HL-60/S4 treated with phorbol 12-myristate 13-acetate at 8.2 ng/mL for 4 days and 3 days (cell line): ENCODE data around the gene GGCT.

Experiments used
- in situ Hi-C: fragments of 300-500 bp; cut with MboI; formaldehyde crosslinking; loops from 2 replicates; pipeline ENCODE4 v1.15.0; 2022; ENCODE audit warnings: low sequenced_read_pairs

Gene GGCT

DNA sequence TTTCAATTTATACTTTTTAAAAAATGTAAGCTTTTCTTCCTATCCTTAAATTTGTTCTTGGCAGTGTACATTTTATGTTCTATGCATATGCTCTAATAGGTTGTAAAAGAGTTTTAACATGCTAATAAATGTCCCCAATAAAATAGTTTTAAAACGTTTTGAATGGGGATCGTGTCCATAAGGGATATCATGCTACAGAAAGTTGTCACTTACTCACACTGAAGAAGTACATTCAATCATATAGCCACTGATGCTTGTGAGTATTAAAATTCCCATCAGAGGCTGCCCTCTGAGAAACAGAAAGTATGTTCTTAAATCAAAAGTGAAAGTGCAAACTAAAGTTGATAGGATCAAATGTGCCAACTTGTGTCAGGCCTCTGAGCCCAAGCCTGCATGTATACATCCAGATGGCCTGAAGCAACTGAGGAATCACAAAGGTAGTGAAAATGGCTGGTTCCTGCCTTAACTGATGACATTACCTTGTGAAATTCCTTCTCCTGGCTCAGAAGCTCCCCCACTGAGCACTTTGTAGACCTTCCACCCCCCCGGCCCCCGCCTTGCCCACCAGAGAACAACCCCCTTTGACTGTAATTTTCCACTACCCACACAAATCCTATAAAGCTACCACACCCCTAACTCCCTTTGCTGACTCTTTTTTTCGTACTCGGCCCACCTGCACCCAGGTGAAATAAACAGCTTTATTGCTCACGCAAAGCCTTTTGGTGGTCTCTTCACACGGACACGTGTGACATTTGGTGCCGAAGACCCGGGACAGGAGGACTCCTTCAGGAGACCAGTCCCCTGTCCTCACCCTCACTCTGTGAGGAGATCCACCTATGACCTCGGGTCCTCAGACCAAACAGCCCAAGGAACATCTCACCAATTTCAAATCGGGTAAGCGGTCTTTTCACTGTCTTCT lies 25.2 kb downstream of the GGCT start:
- in situ Hi-C loops, result no loop called here

DNA sequence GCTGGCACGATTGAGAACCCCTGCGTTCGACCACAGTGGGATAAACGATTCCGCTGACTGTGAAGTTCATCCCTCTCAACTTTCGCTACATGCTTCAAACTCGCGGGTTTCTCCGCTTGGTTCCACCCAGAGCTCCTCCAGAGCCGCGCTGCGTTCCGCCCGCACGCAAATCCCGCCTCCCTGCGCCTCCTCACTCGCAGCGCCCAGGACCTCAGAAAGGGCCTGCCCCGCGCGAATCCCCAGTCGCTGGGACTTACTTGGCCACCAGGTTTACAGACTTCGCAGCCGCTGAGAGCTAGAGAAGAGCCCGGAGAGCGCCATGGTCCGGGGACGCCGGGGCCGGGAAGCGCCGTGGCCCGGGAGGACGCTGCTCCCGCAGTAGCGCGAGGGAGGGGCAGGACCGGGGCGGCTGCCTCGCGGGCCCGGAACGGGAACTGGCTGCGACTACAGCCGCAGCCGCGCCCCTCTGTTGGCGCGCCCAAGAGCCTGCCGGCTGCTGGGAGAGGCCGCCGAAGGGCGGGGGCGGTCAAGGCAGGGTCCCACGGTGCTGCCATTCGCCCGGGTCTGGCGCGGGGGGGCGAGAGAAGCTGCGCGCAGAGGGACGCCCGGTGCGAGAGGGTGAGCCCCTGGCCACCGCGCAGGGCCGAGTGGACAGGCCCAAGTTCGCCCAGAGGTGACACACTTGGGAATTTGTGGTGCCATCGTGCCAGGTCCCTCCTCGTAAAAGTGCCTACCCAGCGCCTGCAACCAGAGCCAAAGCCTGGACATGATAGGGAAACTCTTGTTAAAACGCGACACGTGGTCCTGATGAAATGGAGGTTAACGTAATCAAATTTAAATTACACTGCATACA lies 26.1 kb downstream of the GGCT start, which contains the start of gene NOD1:
NOD1 (minus strand) TSS at position 436 of the 853 bp plus-strand sequence. CDS start 21,863 bp downstream, outside the sequence.
- in situ Hi-C loops, result no loop called here

DNA sequence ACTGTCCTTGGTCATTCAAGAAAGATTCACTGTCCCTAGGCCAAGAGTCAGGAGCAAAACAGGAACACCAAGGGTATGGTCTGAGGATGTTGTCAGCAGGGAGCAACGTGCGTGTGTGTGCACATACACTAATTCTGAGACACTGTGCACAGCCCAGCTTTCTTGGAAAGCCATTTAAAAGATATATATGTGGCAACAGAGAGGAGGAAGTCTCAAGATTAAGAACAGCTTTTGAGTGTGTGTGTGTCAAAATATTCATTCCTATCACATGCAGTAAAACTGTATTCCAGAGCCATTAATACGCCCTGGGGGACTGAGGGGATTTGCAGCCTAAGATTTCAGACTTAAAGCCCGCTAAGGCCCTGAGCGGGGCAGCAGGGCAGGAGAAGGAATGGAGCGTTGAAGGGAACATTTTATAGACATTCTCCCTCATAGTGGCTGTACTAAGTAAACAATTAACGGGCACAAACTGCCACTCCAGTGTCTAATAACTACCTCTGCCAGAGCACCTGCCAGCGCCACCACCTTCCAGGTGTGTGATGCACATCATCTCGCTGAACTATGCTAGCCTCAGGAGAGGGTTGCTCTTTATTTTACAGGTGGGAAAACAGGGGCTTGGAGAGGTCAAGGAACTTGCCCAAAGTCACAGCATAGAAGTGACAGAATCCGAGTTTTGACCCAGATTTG lies 28.0 kb downstream of the GGCT start:
- in situ Hi-C loops, result no loop called here

DNA sequence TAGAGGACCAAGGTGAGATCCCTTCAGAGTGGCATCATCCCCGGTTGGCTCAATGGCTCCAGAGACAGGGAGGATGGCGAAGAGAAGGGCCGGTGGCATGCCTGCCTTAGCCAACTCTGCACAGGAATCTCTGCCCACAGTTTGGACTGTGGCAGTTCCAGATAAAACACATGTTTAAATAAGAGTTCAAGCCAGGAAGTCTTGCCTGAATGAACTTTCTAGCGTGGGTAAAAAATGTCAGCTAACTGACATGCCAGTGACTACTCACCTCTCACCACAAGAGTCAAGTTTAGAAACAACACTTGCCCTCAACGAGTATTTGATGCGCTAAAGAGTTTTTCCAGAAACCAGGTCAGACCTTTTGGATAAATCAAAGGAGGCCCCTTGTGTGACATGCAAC lies 29.0 kb downstream of the GGCT start:
- in situ Hi-C loops, result no loop called here

DNA sequence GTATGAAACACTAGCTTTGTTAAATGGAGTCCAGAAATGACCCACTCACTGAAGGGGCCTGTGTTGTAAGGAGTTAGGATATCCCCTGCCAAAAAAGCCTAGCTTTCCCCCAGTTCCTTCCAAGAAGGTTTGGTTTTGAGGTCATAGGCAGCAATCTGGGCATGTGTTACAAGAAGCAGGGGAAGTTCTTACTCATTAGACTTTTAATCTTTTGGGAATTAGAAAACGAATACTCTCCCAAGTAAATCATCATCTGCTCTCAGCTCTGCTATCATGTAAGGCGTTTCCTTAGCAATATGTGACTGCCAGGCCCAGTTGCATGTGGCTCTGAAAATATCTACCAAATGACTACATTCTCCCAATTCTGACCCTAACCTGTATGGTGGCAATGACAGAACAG lies 29.7 kb downstream of the GGCT start:
- in situ Hi-C loops, result no loop called here

DNA sequence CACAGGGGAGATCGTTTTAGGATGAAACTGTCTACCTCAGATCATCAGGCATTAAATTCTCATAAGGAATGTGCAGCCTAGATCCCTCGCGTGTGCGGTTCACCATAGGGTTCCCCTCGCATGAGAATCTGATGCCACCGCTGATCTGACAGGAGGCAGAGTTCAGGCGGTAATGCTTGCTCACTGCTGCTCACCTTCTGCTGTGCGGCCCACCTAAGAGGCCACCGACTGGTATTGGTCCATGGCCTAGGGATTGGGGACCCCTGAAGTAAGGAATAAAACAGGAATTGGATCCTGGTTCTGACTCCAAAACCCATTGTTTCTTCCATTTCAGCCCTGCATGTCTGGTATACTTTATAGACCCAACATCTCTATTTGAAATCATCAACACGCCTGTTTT lies 30.1 kb downstream of the GGCT start:
- in situ Hi-C loops, result no loop called here

DNA sequence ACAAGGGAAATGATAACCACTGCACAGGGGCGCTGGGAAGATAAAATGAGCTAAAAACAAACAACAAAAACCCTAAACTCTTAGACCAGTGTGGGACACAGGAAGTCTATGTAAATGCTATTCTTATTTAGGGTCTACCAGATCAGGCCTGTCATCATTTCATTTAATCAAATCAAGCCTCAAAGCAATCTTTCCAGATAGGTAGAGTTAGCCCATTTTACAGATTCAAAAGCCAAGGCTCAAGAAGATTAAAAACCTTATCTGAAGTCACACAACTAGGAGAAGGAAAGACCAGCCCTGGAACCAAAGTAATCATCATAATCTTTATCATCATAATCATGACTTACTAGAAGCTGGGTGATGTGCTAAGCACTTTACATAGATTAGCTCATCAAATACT lies 30.7 kb downstream of the GGCT start:
- in situ Hi-C loops, result no loop called here

DNA sequence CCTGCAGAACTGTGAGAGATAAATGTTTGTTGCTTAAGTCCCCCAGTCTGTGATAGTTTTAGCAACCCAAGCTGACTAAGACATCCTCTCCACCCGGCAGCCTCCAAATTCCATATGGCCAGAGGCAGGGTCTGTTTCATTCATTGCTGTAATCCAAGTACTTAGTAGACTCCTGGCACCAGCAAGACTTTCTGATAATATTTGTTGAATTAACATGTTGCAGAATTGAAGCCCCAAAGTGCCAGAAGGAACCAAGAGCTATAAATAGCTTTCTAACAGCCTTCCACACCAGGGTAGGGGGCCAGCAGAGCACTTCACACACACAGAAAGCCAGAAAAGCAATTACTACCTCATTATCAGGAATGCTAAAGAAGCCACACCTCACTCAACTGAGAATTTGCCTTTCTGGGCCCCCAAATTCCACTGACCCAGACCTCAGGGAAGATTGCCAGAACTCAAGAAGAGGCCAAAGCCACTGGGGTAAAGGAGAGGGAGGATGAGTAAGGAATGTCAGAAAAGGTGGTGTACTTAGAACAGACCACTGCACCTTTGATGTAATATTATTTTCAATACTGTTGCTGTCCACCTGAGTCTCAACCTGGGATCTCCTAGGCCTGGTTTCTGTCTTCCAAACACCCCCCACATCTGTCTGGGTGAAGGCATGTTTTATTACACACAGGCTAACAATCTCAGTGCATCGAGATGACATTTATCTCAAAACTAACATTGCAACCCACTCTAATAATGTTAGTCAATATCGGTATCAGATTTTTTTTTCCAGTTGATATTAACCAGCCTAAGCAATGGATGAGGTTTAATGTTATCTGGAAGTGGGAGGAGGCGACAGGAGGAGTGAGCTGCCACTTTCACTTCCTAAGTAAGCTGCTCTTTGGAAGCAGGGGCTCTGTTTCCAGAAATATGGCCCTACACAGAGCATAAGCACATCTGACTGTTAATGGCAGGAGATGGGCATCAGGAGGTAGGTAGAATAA lies 31.5 kb downstream of the GGCT start:
- in situ Hi-C loops, result no loop called here

DNA sequence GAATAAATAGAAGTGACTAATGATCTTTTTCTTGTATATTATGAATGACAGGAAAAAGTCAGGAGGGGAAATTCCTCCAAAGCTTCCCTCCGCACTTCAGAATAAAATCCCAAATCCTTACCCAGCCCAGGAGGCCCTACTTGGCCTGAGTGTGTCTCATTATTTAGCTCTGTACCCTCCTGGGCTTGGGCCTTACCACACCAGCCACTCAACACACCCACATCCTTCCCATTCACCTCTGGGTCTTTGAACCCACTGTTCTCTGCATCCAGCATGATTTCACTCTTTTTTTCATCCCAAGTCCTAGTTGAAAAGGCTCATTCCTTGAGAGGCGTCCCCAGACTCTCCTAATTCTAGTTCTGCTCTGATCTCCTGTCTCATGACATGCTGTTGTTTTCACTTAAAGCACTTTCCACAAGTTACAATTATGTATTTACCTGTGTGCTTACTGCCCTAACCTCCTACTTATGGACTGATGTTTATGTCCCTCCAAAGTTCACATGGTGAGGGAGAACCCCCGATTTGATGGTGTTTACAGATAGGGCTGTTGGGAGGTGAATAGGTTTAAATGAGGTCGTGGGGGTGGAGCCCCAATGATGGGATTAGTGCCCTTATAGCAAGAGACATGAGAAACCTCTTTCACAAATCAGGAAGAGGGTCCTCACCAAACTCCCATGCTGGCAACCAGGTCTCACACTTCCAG lies 32.4 kb downstream of the GGCT start:
- in situ Hi-C loops, result no loop called here

DNA sequence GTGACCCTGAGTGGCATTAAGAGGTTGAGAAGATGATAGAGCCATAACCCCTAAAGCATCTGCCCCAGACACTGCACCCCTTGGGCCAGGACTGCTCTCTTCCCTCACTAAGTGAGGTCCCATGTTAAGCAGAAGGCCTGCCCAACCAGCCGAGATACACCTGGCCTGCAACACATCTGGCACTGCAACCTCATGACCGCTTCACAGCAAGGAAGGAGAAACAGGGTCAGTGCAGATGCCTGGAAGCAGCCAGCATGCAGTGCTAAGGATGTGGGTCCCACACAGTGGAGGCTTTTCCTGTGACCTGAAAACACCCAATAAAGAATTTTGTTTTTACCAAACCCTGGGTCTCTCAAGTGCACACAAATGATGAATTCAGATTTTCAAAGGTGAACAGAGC lies 33.4 kb downstream of the GGCT start:
- in situ Hi-C loops, result no loop called here

DNA sequence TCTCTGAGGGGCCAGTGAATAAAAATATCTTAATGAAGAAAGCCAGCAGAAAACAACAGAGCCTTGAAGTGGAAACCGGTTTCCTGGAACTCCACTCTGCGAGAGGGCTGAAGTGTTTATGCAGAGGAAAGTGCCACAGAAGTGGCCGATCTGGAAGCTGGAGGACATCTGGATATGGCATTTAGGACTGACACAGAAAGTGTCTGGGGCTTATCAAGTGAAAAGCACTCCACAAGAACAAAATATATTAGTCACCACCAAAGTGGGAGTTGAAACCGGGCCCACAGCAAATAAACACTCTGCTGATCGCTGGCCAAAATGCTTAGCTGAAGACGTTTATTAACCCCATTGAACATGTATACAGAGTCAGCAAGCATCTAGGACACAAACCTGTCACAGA lies 33.9 kb downstream of the GGCT start:
- in situ Hi-C loops, result no loop called here

DNA sequence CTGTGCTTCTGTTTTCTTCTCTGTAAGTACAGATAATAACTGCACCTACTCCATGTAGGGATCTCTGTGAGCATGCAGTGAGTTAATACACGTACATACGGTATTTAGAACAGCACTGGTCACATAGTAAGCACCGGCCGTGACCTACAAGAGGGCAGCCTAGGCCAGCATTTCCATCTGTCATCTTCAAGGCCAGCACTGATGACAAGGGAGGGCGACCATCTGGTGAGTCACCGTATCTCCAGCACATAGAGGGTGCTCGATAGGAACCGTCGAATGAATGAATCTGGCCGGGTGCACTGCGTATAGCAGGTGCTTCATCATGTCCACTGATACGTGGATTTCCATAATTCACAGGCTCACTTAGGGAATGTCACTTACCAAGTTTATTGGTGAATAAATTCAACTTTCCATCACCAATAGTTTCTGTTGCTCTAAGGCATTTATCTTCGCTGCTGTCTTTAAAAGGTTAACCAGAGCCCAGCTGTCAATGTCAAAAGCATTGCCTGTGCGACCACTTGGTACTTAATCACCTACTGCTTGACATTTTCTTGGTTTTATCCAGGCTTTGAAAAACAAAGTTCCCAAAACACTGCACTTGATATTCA lies 34.4 kb downstream of the GGCT start:
- in situ Hi-C loops, result no loop called here

DNA sequence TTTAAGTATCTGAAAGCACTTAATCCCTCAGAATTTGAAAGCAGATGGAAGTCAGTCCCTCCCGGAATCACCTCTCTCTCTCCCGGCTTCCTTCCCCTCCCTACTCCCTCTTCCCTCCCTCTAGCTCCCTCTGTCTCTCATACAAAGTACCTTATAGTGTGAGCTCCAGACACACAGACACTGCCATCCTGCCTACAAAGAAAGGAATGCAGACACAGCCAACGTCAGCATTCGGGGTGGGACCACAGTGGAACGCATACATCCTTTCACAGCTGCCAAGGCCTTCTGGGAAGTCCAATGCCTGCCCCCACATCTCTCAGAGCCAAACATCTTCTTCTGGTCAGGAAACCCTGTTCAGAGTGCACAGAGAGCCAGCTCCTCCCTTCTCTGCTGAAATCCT lies 35.3 kb downstream of the GGCT start:
- in situ Hi-C loops, result no loop called here

DNA sequence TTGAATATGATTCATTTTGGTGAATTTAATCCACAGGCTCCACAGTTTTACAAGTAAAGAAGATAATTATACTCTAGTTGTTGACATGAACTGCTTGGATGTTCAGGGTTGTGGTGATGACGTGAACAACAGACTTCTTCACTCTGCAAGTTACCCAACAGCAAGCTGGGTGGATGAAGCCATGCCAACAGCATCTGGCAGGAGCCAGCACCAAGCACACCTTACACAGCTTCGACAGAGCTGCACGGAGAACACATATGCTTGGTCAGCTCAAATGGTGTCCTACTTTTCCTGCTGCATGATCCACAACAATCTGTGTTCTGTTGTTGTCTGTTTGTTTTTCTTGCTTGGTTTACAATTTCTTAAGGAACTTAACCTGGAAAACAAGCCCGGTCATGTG lies 35.8 kb downstream of the GGCT start:
- in situ Hi-C loops, result no loop called here

DNA sequence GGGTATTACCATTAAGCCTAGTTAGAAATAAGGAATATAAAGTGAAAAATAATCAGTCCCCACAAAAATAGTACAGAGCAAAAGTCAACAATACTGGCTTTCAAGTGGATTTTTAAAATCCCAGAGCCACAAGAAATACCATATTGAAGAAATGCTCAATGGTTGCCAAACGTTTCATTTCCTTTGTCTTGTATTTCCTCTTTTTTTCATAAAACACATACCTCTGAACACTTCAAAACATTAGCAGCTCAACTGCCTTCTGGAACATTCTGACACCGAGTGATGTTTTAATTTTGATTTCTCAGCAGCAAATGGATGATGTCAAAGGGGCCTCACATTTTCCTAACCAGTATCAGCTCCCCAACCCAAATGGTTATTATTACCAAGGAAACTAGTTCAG lies 36.6 kb downstream of the GGCT start:
- in situ Hi-C loops, result no loop called here

DNA sequence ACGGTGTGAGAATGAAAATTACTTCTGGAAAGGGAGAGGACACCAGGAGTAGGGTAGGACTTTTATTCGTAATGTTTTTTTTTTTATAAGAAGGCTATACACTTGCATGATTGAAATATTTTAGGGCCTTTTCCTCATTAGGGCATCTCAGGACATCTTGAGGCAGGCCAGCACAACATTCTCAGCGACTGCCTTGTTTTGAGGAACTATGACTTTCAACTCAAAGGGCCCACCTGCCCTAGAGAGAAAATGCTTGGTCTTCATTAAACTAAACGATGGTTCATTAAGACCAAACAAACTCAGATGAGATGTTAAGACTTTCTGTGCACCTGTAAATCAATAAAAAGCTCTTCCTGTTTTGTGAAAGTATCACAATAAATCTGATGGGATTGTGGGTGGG lies 37.4 kb downstream of the GGCT start:
- in situ Hi-C loops, result no loop called here

DNA sequence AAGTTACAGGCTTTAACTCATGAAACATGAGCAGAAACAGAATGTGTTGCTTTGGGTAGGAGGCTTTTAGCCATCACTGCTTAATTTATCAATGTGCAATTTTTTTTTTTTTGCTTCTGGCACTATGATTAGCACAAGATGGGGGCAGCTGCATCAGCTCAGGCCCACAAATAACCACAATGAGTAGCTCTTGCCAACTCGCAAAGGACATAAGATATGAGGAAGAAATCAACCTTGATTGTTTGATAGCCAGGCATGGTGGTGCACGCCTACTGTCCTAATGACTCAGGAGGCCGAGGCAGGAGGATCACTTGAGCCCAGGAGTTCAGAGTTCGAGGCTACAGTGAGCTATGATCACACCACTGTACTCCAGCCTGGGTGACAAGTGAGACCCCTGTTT lies 38.4 kb downstream of the GGCT start:
- in situ Hi-C loops, result no loop called here

DNA sequence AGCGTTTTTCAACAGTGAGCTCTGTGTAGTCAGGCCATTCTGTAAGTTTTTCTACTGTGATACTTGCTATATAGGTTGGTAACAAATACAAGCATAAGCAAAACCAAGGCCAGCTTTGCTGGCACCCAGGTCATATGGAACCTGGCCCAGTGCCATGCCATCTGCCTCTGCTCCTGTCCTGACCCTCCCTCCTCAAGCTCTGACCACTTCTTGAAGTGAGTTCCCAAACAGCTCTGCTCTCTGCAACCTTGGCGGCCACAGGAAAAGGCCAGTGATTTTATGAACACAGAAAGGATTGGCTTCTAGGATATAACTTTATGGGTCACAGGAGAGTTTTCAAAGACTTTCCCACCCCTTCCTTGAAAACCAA lies 38.8 kb downstream of the GGCT start:
- in situ Hi-C loops, result no loop called here
